HUES6 (cell line): ENCODE measurements around the gene ARHGEF10L.

Experiments used
- H3K27ac ChIP-seq: 2 replicates; pipeline ENCODE4 v1.7.0; 2013; ENCODE audit warnings: low read depth, mild to moderate bottlenecking, low read length, inconsistent platforms
- H3K27me3 ChIP-seq: 2 replicates; pipeline ENCODE4 v1.6.1; 2013; ENCODE audit warnings: low read length; ENCODE audit not compliant: control insufficient read depth, insufficient read depth
- H3K36me3 ChIP-seq: 2 replicates; pipeline ENCODE4 v1.6.1; 2013; ENCODE audit warnings: low read length; ENCODE audit not compliant: control insufficient read depth, insufficient read depth
- H3K4me1 ChIP-seq: 2 replicates; pipeline ENCODE4 v1.6.1; 2013; ENCODE audit warnings: low read length; ENCODE audit not compliant: control insufficient read depth, insufficient read depth
- H3K4me3 ChIP-seq: 2 replicates; pipeline ENCODE4 v1.5.1; 2013; ENCODE audit warnings: low read depth, low read length
- H3K9ac ChIP-seq: one replicate; pipeline ENCODE4 v1.6.1; 2013; ENCODE audit warnings: mild to moderate bottlenecking, low read length
- H3K9me3 ChIP-seq: 2 replicates; pipeline ENCODE4 v1.6.1; 2013; ENCODE audit warnings: low read depth, low read length; ENCODE audit not compliant: control insufficient read depth, insufficient read depth

ARHGEF10L gene

GRCh38 chr1:17524645-17525044 is 14.9 kb upstream of the ARHGEF10L start:
- H3K36me3 ChIP-seq: no peaks in the 10 kb centered on the region
- H3K4me1 ChIP-seq: peaks cover 28% of the 10 kb centered on the region
- no peak overlapping the region for H3K4me3 ChIP-seq
- no peak overlapping the region for H3K9ac ChIP-seq
- no peaks in the 10 kb centered on the region for H3K27me3 ChIP-seq
- H3K9me3 ChIP-seq: no peaks in the 10 kb centered on the region
- no peak overlapping the region for H3K27ac ChIP-seq

GRCh38 chr1:17525996-17526686 is 13.4 kb upstream of the ARHGEF10L start:
- no peaks in the 10 kb centered on the region for H3K9me3 ChIP-seq
- H3K4me3 ChIP-seq: no peak overlapping the region
- no peaks in the 10 kb centered on the region for H3K36me3 ChIP-seq
- H3K4me1 ChIP-seq: peaks cover 16% of the 10 kb centered on the region
- no peaks in the 10 kb centered on the region for H3K27me3 ChIP-seq
- H3K27ac ChIP-seq: no peak overlapping the region
- H3K9ac ChIP-seq: no peak overlapping the region

- Histone ChIP-seq H3K9ac (no peak overlapping the region), H3K9me3 (no peaks in the 10 kb centered on the region), H3K36me3 (no peaks in the 10 kb centered on the region), H3K4me1 (peaks cover 15% of the 10 kb centered on the region), H3K27me3 (no peaks in the 10 kb centered on the region), H3K27ac (no peak overlapping the region), H3K4me3 (no peak overlapping the region)
Measured at GRCh38 chr1:17527036-17527914, 12.2 kb upstream of the ARHGEF10L start.

GRCh38 chr1:17529381-17529780 is 10.1 kb upstream of the ARHGEF10L start:
- Histone ChIP-seq H3K27me3 (no peaks in the 10 kb centered on the region), H3K36me3 (no peaks in the 10 kb centered on the region), H3K4me3 (no peak overlapping the region), H3K9ac (no peak overlapping the region), H3K27ac (no peak overlapping the region), H3K9me3 (no peaks in the 10 kb centered on the region), H3K4me1 (peaks cover 16% of the 10 kb centered on the region)

- Histone ChIP-seq H3K27me3 (no peaks in the 10 kb centered on the region), H3K9ac (no peak overlapping the region), H3K36me3 (no peaks in the 10 kb centered on the region), H3K9me3 (no peaks in the 10 kb centered on the region), H3K4me3 (no peak overlapping the region), H3K27ac (no peak overlapping the region), H3K4me1 (peaks cover 16% of the 10 kb centered on the region)
Measured at GRCh38 chr1:17531343-17531681, 8.2 kb upstream of the ARHGEF10L start.

GRCh38 chr1:17531682-17532487 is 7.6 kb upstream of the ARHGEF10L start:
- Histone ChIP-seq H3K4me1 (peaks cover 16% of the 10 kb centered on the region), H3K27me3 (no peaks in the 10 kb centered on the region), H3K27ac (no peak overlapping the region), H3K4me3 (no peak overlapping the region), H3K9ac (no peak overlapping the region), H3K9me3 (no peaks in the 10 kb centered on the region), H3K36me3 (no peaks in the 10 kb centered on the region)

- Histone ChIP-seq H3K9me3 (no peaks in the 10 kb centered on the region), H3K36me3 (no peaks in the 10 kb centered on the region), H3K27me3 (no peaks in the 10 kb centered on the region), H3K27ac (no peak overlapping the region), H3K4me3 (no peak overlapping the region), H3K4me1 (peaks cover 13% of the 10 kb centered on the region), H3K9ac (no peak overlapping the region)
Measured at GRCh38 chr1:17533201-17533600, 6.3 kb upstream of the ARHGEF10L start.

GRCh38 chr1:17535300-17535936 is 4.1 kb upstream of the ARHGEF10L start:
- Histone ChIP-seq H3K9me3 (no peaks in the 10 kb centered on the region), H3K27me3 (no peaks in the 10 kb centered on the region), H3K27ac (no peak overlapping the region), H3K9ac (no peak overlapping the region), H3K36me3 (no peaks in the 10 kb centered on the region), H3K4me3 (no peak overlapping the region), H3K4me1 (peaks cover 22% of the 10 kb centered on the region)

GRCh38 chr1:17538010-17538409 is 1.5 kb upstream of the ARHGEF10L start:
- H3K9me3 ChIP-seq: no peaks in the 10 kb centered on the region
- peaks cover 24% of the 10 kb centered on the region for H3K4me1 ChIP-seq
- no peak overlapping the region for H3K27ac ChIP-seq
- peak overlapping the region; percentile 5 for H3K9ac ChIP-seq
- no peak overlapping the region for H3K4me3 ChIP-seq
- H3K36me3 ChIP-seq: no peaks in the 10 kb centered on the region
- no peaks in the 10 kb centered on the region for H3K27me3 ChIP-seq

- Histone ChIP-seq H3K4me1 (peaks cover 24% of the 10 kb centered on the region), H3K9me3 (no peaks in the 10 kb centered on the region), H3K27ac (peak overlapping the region; percentile 41; the same call in 1 of the 2 replicates), H3K9ac (peak overlapping the region; percentile 22), H3K27me3 (no peaks in the 10 kb centered on the region), H3K36me3 (no peaks in the 10 kb centered on the region), H3K4me3 (peak overlapping the region; percentile 51)
Measured at GRCh38 chr1:17538428-17539117, 925 bp upstream of the ARHGEF10L start.
